HEK293 (cell line): ENCODE measurements around the gene ARHGDIB.

Experiments
- ZFP41 ChIP-seq: fragments of 450-650 bp; formaldehyde crosslinking; IDR thresholded peaks from 2 replicates; pipeline ENCODE4 v1.5.1; 2016; ENCODE audit warnings: missing biosample characterization, missing genetic modification characterization, borderline replicate concordance
- ZNF624 ChIP-seq: fragments of 450-650 bp; formaldehyde crosslinking; IDR thresholded peaks from 2 replicates; pipeline ENCODE4 v1.5.1; 2017; ENCODE audit warnings: missing biosample characterization, missing genetic modification characterization
- TF ChIP-seq, protein P1 (sequence below): fragments of 450-650 bp; formaldehyde crosslinking; IDR thresholded peaks from 2 replicates; pipeline ENCODE4 v1.5.1; 2016; ENCODE audit warnings: missing biosample characterization, missing genetic modification characterization

- no peak for TF ChIP-seq ZNF624 (tag by site-specific recombination)
- TF ChIP-seq, protein P1, sequence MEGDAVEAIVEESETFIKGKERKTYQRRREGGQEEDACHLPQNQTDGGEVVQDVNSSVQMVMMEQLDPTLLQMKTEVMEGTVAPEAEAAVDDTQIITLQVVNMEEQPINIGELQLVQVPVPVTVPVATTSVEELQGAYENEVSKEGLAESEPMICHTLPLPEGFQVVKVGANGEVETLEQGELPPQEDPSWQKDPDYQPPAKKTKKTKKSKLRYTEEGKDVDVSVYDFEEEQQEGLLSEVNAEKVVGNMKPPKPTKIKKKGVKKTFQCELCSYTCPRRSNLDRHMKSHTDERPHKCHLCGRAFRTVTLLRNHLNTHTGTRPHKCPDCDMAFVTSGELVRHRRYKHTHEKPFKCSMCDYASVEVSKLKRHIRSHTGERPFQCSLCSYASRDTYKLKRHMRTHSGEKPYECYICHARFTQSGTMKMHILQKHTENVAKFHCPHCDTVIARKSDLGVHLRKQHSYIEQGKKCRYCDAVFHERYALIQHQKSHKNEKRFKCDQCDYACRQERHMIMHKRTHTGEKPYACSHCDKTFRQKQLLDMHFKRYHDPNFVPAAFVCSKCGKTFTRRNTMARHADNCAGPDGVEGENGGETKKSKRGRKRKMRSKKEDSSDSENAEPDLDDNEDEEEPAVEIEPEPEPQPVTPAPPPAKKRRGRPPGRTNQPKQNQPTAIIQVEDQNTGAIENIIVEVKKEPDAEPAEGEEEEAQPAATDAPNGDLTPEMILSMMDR (tag by site-specific recombination) = no peak
- no peak for TF ChIP-seq ZFP41 (tag by site-specific recombination)
Measured at GRCh38 chr12:14962797-14963196, 1.4 kb upstream of the ARHGDIB start.
